ENCODE results near the gene MADCAM1.
"Not testable (repeated sequence)": the region's sequence is repeated elsewhere in the genome, so short reads cannot be mapped to it uniquely, and the experiment has no call there.

MADCAM1 gene

DNA sequence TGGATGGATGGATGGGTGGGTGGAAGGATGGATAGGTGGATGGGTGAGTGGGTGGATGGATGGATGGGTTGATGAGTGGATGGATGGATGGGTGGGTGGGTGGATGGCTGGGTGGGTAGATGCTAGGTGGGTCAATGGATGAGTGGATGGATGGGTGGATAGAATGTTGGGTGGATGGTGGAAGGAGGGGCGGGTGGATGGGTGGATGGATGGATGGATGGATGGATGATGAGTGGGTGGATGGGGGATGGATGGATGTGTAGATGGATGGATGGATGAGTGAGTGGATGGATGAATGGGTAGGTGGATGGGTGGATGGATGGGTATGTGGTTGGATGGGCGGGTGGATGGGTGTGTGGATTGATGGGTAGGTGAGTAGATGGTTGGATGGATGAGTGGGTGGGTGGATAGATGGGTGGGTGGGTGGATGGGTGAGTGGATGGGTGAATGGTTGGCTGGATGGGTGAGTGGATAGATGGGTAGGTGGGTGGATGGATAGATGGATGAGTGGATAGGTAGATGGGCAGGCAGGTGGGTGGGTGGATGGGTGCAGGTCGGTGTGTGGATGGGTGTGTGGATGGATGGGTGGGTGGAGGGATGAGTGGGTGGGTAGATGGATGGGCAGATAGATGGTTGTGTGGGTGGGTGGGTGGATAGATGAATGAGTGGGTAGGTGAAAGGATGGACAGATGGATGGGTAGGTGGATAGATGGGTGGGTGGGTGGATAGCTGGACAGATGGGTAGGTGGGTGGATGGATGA lies 31.1 kb upstream of the MADCAM1 start:
- DNase-seq (ENCODE audit: low read depth), result no peak

DNA sequence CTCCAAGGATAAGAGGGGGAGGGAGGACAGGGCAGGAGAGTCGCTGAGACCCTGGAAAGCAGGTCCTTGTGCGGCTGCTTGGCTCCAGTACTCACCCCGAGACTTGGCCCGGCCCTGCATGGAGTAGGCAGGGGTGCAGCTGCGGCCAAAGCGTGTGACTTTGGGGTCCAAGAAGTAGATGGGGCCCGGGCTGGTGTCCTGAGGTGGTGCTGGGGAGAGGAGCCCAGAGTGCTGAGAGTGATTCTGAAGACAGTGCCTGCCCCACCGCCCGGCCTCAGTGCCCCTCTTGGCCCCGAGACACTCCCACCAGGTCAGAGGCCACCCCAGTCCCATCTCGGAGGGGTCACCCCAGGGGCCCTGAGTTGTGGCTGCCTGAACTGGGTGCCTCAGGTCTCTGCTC lies 28.7 kb upstream of the MADCAM1 start:
- no peak for DNase-seq (ENCODE audit: low read depth)

DNA sequence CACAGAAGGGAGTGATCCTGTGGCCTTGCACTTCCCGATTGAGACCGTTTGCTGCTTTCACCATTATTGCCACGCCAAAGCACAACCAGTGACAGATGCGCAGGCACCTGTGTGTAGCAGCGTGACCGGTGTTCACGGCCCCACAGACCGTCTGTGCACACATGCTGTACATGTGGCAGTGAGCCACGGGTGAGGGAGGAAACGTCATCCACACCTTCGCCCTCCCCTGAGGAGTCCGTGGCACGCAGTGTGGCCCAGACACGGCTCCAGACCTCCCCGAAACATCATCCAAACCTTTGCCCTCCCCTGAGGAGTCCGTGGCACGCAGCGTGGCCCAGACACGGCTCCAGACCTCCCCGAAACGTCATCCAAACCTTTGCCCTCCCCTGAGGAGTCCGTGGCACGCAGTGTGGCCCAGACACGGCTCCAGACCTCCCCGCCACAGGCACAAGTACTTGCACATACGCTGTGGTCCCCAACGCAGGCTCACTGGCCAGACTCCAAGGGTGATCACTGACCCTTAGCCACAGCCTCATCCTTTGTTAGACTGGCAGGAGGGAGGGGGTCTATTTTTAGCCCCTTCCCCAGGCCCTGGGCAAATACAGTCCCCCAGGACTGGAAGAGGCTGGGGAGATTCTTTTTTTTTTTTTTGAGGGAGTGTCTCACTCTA lies 27.6 kb upstream of the MADCAM1 start:
- no peak for DNase-seq (ENCODE audit: low read depth)

DNA sequence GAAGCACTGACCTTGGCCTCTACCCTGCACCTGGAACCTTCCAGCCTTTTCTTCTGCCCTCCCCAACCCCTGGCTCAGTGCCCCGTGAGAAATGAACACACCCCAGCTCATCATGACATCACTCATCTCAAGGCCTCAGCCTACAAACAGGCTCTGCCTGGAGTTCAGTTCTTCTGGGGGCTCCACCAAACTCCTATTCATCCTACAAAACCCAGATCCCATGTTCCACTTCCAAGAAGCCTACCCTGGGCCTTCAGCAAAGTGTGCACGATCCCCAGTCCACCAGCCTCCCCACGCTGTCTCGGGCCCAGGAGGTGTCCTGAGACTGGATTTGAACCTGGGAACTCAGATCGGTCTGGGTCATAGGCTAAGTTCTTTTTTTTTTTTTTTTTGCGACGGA lies 26.5 kb upstream of the MADCAM1 start:
- DNase-seq (ENCODE audit: low read depth), result no peak

DNA sequence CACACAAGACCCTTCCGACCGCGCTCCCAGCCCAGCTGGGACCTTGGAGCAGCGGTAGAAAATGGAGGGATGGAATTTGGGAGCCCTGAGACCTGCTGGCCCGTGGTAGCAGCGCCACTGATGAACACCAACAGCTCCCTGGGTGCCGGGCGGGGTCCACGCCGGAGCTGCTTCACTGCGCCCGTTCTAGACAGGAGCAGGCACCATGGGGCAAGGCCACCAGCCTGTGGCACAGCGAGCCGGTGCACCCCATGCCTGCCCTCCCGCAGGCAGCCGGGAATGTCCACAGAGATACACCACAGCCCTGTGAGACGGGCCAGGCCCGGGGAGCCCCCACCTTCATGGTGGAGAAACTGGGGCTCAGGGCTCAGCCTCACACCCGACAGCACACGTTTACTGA lies 25.6 kb upstream of the MADCAM1 start:
- no peak for DNase-seq (ENCODE audit: low read depth)

DNA sequence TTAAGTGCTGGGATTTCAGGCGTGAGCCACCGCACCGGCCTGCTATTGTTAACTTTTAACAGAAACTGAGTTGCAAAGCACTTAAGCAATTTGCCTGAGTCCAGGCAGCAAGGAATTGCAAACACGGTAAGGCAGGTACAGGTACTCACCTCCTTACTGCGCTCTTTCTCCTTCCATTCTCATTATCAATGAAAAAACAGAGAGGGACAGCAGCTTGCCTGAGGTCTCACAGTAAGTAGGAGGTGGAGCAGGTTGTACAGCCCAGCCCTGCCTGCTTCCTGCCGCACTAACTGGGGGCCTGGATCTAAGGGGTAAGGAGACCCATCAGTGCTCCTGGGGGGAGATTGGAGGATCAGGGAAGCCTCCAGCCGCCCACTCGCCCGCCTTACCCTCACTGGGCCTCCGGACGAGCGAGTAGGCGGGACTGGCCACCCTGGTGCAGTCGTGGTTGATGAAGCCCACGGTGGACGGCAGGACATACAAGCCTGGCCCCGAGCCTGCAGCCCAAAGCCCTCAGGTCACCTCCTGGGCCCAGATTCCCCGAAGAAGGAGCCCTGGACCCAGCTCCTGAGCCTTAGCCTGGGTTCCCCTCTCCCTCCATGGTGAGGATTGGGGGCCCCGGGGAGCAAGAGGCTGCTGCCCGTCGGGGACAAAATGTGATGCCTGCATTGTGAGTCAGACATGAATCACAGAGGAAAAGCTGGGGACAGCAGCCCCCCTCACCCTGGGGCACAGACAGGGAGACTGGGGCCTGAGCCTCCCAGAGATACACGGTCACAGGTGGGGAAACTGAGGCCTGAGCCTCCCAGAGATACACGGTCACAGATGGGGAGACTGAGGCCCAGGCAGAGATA lies 24.1 kb upstream of the MADCAM1 start:
- DNase-seq (ENCODE audit: low read depth), result no peak

DNA sequence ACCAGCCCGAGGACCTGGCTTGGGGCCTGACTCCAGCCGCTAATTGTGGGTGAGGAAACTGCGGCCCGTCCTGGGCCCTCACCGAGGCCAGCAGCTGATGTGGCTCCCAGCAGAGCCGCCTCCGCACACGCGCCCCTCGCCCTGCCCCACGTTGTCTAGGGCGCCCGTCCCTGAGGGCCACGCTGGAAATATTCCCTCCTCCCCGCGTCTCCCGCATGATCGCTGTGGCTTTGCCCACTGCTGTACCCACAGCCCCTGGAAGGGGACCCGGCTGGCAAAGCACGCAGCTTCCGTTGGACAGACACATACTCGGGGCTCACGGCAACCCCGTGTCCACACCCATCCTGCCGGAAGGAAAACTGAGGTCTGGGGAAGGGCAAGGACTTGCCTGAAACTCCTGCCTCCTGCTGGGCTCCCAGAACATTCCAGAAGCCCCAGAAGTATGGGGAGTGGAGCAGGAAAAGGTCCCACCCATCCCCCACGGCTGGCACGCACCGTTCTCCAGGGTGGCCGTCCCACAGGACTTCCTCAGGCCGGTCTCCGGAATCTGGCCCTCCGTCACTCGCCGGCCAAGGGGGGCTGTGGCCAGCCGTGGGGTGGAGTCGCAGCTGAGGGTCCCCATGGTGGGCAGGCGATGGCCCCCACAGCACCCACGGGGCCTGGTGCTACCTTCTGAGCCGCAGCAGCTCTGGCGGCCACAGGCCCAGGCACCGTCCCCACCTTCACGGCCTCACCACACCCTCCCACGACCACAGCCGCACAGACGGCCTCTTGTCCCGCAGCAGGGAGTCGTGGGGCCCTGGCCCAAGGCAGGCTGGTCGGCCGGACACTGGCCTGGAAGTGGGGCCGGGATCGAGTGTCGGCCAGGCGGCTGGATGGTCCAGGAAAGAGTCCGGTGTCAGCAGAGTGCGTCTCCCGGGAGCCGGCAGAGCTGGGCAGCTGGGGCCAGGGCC lies 21.9 kb upstream of the MADCAM1 start:
- DNase-seq (ENCODE audit: low read depth), result no peak

DNA sequence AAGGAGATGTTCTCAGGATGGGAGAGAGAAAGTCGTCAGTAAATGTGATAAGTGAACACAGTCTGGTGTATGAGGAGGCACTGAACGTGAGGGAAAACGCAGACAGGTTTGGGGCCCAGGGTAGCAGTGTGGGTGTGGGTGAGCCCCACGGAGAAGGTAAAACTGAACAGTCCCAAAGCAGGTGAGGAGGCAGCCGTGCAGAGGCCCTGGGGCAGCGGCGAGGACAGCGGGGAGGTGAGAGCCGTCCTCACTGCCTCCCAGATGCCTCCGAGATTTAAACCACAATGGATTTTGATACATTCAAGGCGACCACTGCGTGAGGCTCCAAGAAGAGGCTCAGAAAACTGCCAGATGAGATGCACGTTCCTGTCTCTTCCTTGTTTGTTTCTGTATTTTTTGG lies 20.9 kb upstream of the MADCAM1 start:
- no peak for DNase-seq (ENCODE audit: low read depth)

DNA sequence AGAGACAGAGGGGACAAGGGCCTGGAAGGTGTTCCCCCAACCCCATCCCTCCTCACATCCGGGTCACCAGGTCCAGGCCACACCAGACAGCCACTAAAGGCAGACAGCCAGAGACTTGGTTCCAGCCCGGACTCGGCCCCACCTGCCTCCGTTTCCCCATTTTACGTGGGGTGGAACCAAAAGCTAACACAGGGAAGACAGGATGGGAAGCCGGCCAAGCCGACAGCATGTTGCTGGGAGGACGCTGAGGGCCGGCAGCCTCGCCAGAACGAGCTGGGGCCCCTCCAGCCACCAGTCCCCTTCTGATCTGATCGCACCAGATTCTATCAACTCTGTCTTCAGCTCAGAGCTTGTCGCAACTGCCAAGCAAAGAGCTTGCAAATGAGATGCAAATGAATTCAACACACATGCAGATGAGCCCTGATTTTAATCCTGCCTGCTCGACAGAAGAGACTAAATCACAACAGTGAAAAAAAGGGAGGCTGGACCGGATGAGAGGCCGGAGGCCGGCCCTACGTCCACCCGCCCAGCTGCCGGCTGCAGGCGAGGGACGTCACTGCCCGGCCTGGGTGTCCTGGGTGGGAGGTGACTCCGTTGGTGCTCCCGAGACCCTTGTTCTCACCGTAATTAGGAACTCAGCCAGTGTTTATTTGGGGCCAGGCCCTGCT lies 17.9 kb upstream of the MADCAM1 start:
- DNase-seq (ENCODE audit: low read depth), result no peak

DNA sequence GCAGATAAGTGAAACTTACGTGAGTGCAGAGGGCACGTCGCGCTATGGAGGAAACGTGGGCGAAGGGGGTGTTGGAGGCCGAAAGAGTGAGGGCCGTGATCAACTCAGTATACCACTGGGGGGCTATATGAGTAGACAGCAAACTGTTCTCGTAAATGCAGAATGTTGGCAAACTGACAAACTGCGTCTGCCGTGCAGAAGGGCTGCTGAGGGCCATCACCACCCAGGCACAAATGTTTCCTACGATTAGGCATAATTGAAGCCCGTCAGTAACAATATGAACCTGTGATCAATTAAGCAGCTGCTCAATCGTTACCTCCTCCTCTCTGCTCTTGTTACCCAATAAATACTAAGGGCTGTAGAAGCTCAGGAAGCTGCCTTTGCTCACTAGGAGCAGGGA lies 17.3 kb upstream of the MADCAM1 start:
- no peak for DNase-seq (ENCODE audit: low read depth)

DNA sequence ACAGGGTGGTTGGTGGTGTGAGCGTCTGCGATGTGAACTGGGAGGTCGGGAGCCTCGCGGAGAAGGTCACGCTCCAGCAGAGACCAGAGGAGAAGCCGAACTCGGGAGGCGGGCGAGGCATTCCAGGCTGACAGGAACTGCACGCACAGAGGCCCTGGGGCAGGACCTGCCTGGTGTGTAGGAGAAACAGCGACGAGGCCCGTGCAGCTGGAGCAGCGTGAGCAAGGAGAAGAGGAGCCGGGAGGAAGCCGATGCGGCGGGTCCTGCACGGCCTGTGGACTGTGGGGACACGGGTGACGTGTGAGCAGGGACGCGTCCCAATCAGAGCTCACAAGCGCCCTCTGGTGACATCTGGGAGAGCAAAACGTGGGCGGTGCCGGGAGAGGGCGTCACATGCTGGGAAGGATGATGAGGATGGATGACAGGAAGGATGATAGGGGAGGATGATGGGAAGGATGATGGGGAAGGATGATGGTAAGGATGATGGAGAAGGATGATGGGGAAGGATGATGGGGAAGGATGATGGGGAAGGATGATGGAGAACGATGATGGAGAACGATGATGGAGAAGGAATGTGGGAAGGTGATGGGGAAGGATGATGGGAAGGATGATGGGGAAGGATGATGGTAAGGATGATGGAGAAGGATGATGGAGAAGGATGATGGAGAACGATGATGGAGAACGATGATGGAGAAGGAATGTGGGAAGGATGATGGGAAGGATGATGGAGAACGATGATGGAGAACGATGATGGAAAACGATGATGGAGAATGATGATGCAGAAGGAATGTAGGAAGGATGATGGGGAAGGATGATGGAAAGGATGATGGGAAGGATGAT lies 16.1 kb upstream of the MADCAM1 start:
- no peak for DNase-seq (ENCODE audit: low read depth)

DNA sequence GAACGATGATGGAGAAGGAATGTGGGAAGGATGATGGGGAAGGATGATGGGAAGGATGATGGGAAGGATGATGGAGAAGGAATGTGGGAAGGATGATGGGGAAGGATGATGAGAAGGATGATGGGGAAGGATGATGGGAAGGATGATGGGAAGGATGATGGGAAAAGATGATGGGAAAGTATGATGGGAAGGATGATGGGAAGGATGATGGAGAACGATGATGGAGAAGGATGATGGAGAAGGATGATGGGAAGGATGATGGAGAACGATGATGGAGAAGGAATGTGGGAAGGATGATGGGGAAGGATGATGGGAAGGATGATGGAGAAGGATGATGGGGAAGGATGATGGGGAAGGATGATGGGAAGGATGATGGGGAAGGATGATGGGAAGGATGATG lies 15.2 kb upstream of the MADCAM1 start:
- DNase-seq (ENCODE audit: low read depth), result not testable (repeated sequence)

DNA sequence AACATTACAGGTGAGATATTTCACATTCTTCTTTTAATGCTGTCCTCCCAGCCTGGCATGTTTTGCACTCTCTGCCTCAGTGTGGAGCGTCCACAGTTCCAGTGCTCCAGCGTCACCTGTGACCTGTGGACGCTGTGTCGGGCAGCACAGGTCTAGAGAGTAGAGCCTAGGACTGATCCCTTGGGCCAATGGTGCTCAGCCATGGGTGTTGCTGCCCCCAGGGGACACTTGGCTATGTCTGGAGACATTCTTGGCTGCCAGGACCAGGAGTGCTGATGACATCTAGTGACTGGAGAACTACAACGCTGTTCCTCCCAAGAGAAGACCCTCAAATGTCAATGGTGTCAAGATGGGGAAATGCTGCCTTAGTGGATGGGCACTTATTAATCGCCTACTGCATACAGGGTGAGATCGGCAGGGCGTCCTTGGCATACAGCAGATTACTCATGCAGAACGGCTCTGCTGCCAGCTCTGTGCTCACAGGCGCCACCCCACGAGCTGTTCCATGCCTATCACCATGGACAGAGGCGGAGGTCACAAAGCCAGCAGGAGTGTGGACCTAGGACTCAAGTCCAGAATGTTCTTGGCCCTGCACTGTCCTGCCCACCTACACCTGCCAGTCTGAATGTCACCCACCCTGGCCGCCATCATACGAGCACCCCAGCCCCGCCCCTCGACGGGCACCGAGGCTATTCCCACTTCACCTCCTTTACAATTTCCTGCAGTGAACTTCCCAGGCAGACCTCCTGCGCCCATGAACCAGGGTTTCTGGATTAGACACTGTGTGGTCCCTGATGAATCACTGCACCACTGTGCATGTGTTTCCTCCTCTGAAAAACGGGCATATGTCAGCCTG lies 13.9 kb upstream of the MADCAM1 start:
- DNase-seq (ENCODE audit: low read depth), result no peak

DNA sequence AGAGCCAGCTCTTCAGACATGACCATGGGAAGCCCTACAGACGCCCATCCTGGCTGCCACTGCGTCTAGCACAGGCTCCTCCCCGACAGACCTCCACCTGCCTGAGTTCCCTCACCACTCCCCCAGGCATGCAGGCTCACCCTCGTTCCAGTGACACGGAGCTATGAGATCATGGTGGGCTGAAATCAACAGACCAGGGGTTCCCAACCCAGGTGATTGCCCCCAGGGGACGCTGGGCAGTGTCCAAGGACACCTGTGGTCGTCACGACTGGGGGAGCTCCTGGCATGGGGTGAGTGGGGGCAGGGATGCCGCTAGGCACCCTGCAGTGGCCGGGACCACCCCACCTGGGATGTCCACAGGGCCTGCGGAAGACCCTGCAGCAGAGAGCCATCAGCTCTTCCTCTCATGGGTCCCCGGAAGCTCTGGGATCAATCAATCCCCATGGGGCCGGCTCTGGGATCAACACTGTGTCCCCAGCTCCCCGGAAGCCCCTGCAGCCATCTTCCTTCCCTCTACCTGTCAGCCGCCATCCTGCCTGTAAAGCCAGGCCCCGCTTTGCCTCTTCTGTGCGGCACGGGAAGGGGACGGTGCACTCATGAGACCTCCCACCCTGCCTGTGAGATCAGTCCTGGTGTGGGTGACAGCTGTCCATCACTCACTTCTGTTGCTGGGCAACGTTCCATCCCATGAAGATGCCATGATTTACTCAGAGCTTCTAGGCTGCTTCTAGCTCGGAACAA lies 12.8 kb upstream of the MADCAM1 start:
- DNase-seq (ENCODE audit: low read depth), result no peak

DNA sequence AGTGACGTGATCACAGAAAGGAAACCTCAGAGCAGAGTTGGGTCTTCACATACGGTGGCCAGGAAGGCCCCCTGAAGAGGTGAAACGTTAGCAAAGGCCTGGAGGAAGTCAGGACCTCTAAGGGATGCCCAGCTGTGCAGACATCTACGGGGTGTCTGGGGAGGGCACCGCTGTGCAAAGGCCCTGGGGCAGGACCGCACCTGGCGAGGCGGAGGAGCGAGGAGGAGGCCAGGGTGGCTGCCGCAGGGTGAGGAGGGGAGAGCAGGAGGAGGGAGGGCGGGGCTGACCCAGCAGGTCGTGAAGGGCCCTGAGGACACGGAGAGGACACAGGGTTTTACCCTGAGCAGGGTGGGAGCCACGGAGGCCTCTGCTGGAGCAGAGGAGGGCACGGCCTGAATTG lies 11.8 kb upstream of the MADCAM1 start:
- no peak for DNase-seq (ENCODE audit: low read depth)

DNA sequence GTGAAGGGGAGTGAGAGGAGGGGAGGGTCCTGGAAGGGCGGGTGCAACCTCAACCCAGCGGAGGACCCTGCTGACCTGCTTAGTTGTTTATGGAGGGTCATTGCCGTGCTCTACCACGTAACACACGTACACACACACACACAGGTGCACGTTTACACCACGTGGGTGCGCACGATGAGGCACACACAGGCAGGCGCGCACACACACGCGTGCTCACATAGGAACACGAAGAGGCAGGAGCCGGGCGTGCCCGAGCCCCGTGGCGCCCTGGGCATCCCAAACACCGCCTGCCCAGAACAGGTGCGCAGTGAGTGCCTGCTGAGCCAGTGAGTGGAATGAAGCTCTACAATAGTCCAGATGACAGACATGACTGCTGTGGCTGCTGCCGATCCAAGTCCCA lies 11.2 kb upstream of the MADCAM1 start:
- DNase-seq (ENCODE audit: low read depth), result no peak

DNA sequence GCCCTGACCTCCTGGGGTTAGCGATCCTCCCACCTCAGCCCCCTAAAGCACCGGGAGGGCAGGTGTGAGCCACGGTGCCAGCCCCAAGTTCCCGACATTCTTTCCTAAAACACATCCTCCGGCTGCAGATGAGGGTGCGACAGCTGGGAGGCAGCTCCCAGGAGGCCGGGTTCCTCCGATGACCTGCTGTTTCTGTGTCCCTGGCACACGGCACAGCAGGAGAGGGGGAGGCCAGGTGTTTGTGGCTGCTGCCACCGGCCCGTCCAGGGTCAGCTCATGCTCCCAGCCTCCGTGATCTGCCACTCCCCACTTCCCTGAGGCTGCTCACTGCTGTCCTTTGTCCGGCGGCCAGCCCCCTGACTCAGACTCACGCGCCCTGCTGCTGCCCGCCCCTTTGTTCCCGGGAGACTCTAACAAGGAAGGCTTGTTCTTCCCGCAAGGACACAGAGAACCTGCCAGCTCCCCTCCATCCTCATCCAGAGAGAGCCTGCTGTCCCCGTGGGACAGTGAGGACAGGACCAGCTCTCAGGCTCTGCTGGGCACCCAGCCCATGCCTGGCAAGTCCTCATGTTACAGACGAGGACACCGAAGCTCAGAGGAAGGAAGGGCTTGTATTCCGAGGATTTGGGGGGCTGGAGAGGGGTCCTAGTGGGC lies 10.6 kb upstream of the MADCAM1 start:
- no peak for DNase-seq (ENCODE audit: low read depth)
